B cell (primary cell): ENCODE results near the gene MTHFD1L. TPM values are rescaled to one million over a fixed set of nuclear protein-coding genes. Genes with fewer than 3 reads are reported as not detected.

Experiments
- ATAC-seq: fragments of 200-7000 bp; cut with Tn5 transposase; one replicate; pipeline ENCODE4 v1.10.0; 2021; ENCODE audit warnings: low read depth, mild to moderate bottlenecking, moderate number of reproducible peaks, moderate library complexity
- CTCF ChIA-PET: fragments of 350-600 bp; sonication (Branson Sonifier 250); formaldehyde crosslinking; loops from one replicate; lab custom pipeline; 2021; ENCODE audit warnings: antibody characterized with exemption, inconsistent platforms; lab: Charles Lee
- POLR2A ChIA-PET: fragments of 350-600 bp; sonication (Branson Sonifier 250); formaldehyde crosslinking; loops from one replicate; lab custom pipeline; 2021; ENCODE audit warnings: antibody characterized with exemption; lab: Charles Lee
- DNase-seq: peaks from one replicate; pipeline ENCODE4 v3.0.0; 2013
- H2AFZ ChIP-seq: 2 replicates; pipeline ENCODE4 v1.6.1; 2012; ENCODE audit warnings: mild to moderate bottlenecking, low read depth, low read length; ENCODE audit not compliant: insufficient read depth, poor library complexity, severe bottlenecking
- H3K27ac ChIP-seq, 2 donors: 1 replicate in 1 of 2; 2 replicates in 1 of 2; pipeline ENCODE4 v1.5.1; 2012 to 2013; ENCODE audit warnings: low read length in 2 of 2, mild to moderate bottlenecking in 2 of 2, moderate library complexity in 1 of 2
- H3K27me3 ChIP-seq, 4 experiments: fragments of 200-600 bp in 1 of 4; sonication (generic) in 1 of 4; replicated peaks in 1 of 4; 1 replicate in 2 of 4; 2 replicates in 2 of 4; pipeline versions ENCODE4 v1.6.1 to v1.7.0; 2013 to 2016; ENCODE audit warnings: low read length in 3 of 4, mild to moderate bottlenecking in 2 of 4, mixed read lengths in 1 of 4, moderate library complexity in 1 of 4; ENCODE audit not compliant: insufficient read depth in 4 of 4, control insufficient read depth in 3 of 4; ENCODE audit errors: control extremely low read depth in 1 of 4
- H3K36me3 ChIP-seq, 2 experiments: replicated peaks in 1 of 2; 1 replicate in 1 of 2; 2 replicates in 1 of 2; pipeline versions ENCODE4 v1.6.1 to v1.7.1; 2013; ENCODE audit warnings: low read length in 1 of 2; ENCODE audit not compliant: insufficient read depth in 2 of 2, control insufficient read depth in 1 of 2; ENCODE audit errors: control extremely low read depth in 1 of 2, extremely low read depth in 1 of 2
- H3K4me1 ChIP-seq, 2 donors: fragments of 200-600 bp in 1 of 2; sonication (generic) in 1 of 2; 1 replicate in 1 of 2; 2 replicates in 1 of 2; pipeline versions ENCODE4 v1.5.1 to v1.6.1; 2013 to 2017; ENCODE audit warnings: low read length in 2 of 2; ENCODE audit not compliant: control insufficient read depth in 2 of 2, insufficient read depth in 2 of 2
- H3K4me2 ChIP-seq: replicated peaks from 2 replicates; pipeline ENCODE3; 2012; ENCODE audit warnings: mild to moderate bottlenecking, low read depth, low read length; ENCODE audit not compliant: poor library complexity, severe bottlenecking
- H3K4me3 ChIP-seq, 5 experiments: fragments of 200-600 bp in 1 of 5; sonication (generic) in 1 of 5; 1 replicate in 3 of 5; 2 replicates in 2 of 5; pipeline versions ENCODE4 v1.5.1 to v1.7.0; 2011 to 2016; ENCODE audit warnings: low read length in 4 of 5, mild to moderate bottlenecking in 4 of 5, low read depth in 2 of 5, control low read depth in 1 of 5, moderate library complexity in 1 of 5; ENCODE audit not compliant: insufficient read depth in 1 of 5; ENCODE audit errors: control extremely low read depth in 1 of 5, extremely low read depth in 1 of 5
- H3K79me2 ChIP-seq: fragments of 200-600 bp; sonication (generic); one replicate; pipeline ENCODE4 v1.6.0; 2016; ENCODE audit warnings: low read length; ENCODE audit not compliant: control insufficient read depth, insufficient read depth
- H3K9ac ChIP-seq: fragments of 200-600 bp; sonication (generic); 2 replicates; pipeline ENCODE4 v1.6.1; 2017; ENCODE audit warnings: mild to moderate bottlenecking, low read length, moderate library complexity
- H3K9me3 ChIP-seq, 3 donors: one replicate each; pipeline versions ENCODE4 v1.6.1 to v1.7.1; 2013; ENCODE audit warnings: low read length in 2 of 3; ENCODE audit not compliant: control insufficient read depth in 2 of 3, insufficient read depth in 1 of 3; ENCODE audit errors: control extremely low read depth in 1 of 3
- H4K20me1 ChIP-seq: 2 replicates; pipeline ENCODE4 v1.6.0; 2012; ENCODE audit warnings: mild to moderate bottlenecking, low read length; ENCODE audit not compliant: insufficient read depth, control insufficient read depth, poor library complexity, severe bottlenecking
- H3K27ac Mint-ChIP-seq: one replicate; pipeline ENCODE4 v1.8.0; 2021; ENCODE audit warnings: mixed read lengths
- H3K27me3 Mint-ChIP-seq: one replicate; pipeline ENCODE4 v1.8.0; 2021; ENCODE audit warnings: mixed read lengths
- H3K4me1 Mint-ChIP-seq: one replicate; pipeline ENCODE4 v1.8.0; 2021; ENCODE audit warnings: mixed read lengths
- H3K4me3 Mint-ChIP-seq: one replicate; pipeline ENCODE4 v1.8.0; 2021; ENCODE audit warnings: mixed read lengths
- H3K9me3 Mint-ChIP-seq: one replicate; pipeline ENCODE4 v1.8.0; 2022; ENCODE audit warnings: mixed read lengths; ENCODE audit not compliant: insufficient read depth
- EZH2 ChIP-seq: IDR thresholded peaks from 2 replicates; pipeline ENCODE4 v1.6.1; 2012; ENCODE audit warnings: borderline replicate concordance, low read depth, mild to moderate bottlenecking, moderate library complexity, low read length; ENCODE audit not compliant: insufficient read depth, poor library complexity, severe bottlenecking
- whole genome bisulfite sequencing: methylation state at CpG from one replicate; pipeline ENCODE4 v1.1.5; 2013; ENCODE audit warnings: missing lambda C conversion rate; ENCODE audit not compliant: insufficient coverage; 5-methylcytosine and 5-hydroxymethylcytosine counted together
- intact Hi-C: fragments of 100-400 bp; cut with micrococcal nuclease; formaldehyde crosslinking; loops from one replicate; pipeline ENCODE4 v1.10.0; 2022
- polyA plus RNA-seq: library from polyadenylated mRNA; depleted of rRNA; stranded (reverse); fragments of >200 nt; gene quantifications from 2 replicates; pipeline ENCODE4 v1.2.3, GENCODE V29; 2012
- total RNA-seq, 2 donors: library from RNA; stranded (reverse); fragments of 120-200 nt in 1 of 2; gene quantifications; 1 replicate in 1 of 2; 2 replicates in 1 of 2; pipeline versions ENCODE4 v1.2.3 to v1.2.4, GENCODE V29; 2013 to 2022
- TF ChIP-seq, protein P1 (sequence below): fragments of 200-600 bp; IDR thresholded peaks from one replicate; pipeline ENCODE4 v1.8.0; 2022; ENCODE audit warnings: antibody characterized with exemption, mild to moderate bottlenecking

MTHFD1L gene
- total and polyA plus RNA-seq, 2 donors (not counting 1 experiment from before 2014, with no cell fraction given) = 2.9 to 16.1 TPM

DNA sequence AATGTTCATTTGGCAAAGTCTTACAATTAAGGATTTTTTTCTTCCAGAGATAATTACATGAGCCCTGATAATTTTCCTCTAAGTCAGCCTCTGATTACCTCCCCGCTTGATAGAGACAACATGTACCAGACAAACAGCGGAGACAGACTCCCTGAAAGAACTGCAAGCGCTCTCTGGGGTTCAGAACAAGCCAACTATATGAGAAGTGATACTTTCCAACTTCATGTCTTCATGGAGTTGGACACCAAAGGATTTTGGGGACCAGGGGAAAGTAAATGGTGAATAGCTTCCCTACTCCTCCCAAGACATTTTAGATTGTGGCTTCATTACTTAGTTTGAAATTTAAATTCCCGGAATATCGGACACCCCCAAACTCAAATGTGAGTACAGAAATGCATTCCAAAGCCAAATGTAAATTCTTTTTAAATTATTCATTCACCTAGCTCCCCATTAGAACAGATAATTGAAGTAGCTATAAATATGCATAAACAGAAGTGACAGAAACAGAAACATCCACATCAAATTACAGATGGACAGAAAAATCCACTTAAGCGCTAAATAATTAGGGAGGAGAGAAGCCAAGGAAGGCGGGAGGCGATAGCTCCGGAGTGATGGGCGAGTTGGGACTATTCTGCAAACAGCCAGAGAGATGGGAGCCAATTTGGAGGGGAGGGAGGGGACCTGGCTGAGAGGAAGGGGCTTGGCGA lies 244.5 kb downstream of the MTHFD1L start:
- Histone ChIP-seq H3K4me2 (no peak overlapping the region), H3K4me1 (no peaks in the 10 kb centered on the region), H3K36me3 (no peaks in the 10 kb centered on the region), H3K27me3 (no peaks in the 10 kb centered on the region), H3K79me2 (no peaks in the 10 kb centered on the region), H3K4me3 (no peak overlapping the region), H4K20me1 (no peaks in the 10 kb centered on the region), H3K9me3 (no peaks in the 10 kb centered on the region), H2AFZ (no peak overlapping the region), H3K27ac (no peak overlapping the region), H3K9ac (no peak overlapping the region)
- DNase-seq (no peak), ATAC-seq (no peak)
- Mint-ChIP-seq H3K4me1 (no peaks in the 10 kb centered on the region), H3K27me3 (peaks cover 9% of the 10 kb centered on the region), H3K27ac (no peak overlapping the region), H3K4me3 (no peak overlapping the region), H3K9me3 (no peaks in the 10 kb centered on the region)
- 90% methylated on average over 6 of the region's 11 CpGs for WGBS
- ChIA-PET CTCF (no interaction called here), POLR2A (no interaction called here)
- TF ChIP-seq, protein P1, sequence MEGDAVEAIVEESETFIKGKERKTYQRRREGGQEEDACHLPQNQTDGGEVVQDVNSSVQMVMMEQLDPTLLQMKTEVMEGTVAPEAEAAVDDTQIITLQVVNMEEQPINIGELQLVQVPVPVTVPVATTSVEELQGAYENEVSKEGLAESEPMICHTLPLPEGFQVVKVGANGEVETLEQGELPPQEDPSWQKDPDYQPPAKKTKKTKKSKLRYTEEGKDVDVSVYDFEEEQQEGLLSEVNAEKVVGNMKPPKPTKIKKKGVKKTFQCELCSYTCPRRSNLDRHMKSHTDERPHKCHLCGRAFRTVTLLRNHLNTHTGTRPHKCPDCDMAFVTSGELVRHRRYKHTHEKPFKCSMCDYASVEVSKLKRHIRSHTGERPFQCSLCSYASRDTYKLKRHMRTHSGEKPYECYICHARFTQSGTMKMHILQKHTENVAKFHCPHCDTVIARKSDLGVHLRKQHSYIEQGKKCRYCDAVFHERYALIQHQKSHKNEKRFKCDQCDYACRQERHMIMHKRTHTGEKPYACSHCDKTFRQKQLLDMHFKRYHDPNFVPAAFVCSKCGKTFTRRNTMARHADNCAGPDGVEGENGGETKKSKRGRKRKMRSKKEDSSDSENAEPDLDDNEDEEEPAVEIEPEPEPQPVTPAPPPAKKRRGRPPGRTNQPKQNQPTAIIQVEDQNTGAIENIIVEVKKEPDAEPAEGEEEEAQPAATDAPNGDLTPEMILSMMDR = no peak
- no peak for TF ChIP-seq EZH2
- intact Hi-C loops = no loop called here

- no peak overlapping the region for H3K4me3 Mint-ChIP-seq
- H3K79me2 ChIP-seq = no peaks in the 10 kb centered on the region
- ATAC-seq = no peak
- intact Hi-C loops = no loop called here
- no peaks in the 10 kb centered on the region for H3K9me3 Mint-ChIP-seq
- H3K4me2 ChIP-seq = no peak overlapping the region
- POLR2A ChIA-PET = no interaction called here
- H3K4me3 ChIP-seq = no peak overlapping the region
- no peak overlapping the region for H3K27ac Mint-ChIP-seq
- H3K36me3 ChIP-seq = no peaks in the 10 kb centered on the region
- peaks cover 9% of the 10 kb centered on the region for H3K27me3 Mint-ChIP-seq
- no peaks in the 10 kb centered on the region for H3K9me3 ChIP-seq
- H3K27ac ChIP-seq = no peak overlapping the region
- no peak overlapping the region for H2AFZ ChIP-seq
- H3K9ac ChIP-seq = no peak overlapping the region
- TF ChIP-seq, protein P1 = no peak
- no peaks in the 10 kb centered on the region for H3K4me1 Mint-ChIP-seq
- H4K20me1 ChIP-seq = no peaks in the 10 kb centered on the region
- no peaks in the 10 kb centered on the region for H3K4me1 ChIP-seq
- H3K27me3 ChIP-seq = no peaks in the 10 kb centered on the region
- CTCF ChIA-PET = no interaction called here
- DNase-seq = no peak
- WGBS = 92% methylated on average over 4 of the region's 4 CpGs
These were observed 245.0 kb downstream of the MTHFD1L start for GRCh38 chr6:151110576-151110905.
